H1 (cell line): ENCODE results near the gene RXRA. TPM values are rescaled to one million over a fixed set of nuclear protein-coding genes. Genes with fewer than 3 reads are reported as not detected.

Experiments used
- CTCF ChIA-PET: fragments of 300-600 bp; sonication (Branson Sonifier 250); formaldehyde crosslinking; loops from one replicate; lab custom pipeline; 2021; ENCODE audit not compliant: partially characterized antibody; lab: Charles Lee
- POLR2A ChIA-PET: fragments of 300-600 bp; sonication (Branson Sonifier 250); formaldehyde crosslinking; loops from one replicate; lab custom pipeline; 2021; ENCODE audit warnings: inconsistent platforms; ENCODE audit not compliant: partially characterized antibody; lab: Charles Lee
- DNase-seq, 2 experiments: peaks; one replicate each; pipeline versions ENCODE4 v3.0.0 to v3.0.0-alpha.2; 2010 to 2022; ENCODE audit warnings: low spot score in 2 of 2, low read depth in 1 of 2, mixed read lengths in 1 of 2
- FAIRE-seq: peaks from 2 replicates; lab custom pipeline; 2011; peaks lifted over from hg19 to GRCh38; lab: Jason Lieb, UNC
- H2AFZ ChIP-seq: 2 replicates; pipeline ENCODE4 v1.8.1; 2012; ENCODE audit warnings: low read length, inconsistent platforms
- H2AK5ac ChIP-seq: 2 replicates; pipeline ENCODE4 v1.6.1; 2013; ENCODE audit warnings: low read depth, low read length
- H2BK120ac ChIP-seq: replicated peaks from 2 replicates; pipeline ENCODE3; 2013; ENCODE audit warnings: low read depth, low read length, inconsistent platforms
- H2BK12ac ChIP-seq: 2 replicates; pipeline ENCODE4 v1.6.1; 2013; ENCODE audit warnings: low read depth, low read length
- H2BK15ac ChIP-seq: 2 replicates; pipeline ENCODE4 v1.6.1; 2013; ENCODE audit warnings: low read length
- H2BK20ac ChIP-seq: 2 replicates; pipeline ENCODE4 v1.6.1; 2013; ENCODE audit warnings: low read length
- H2BK5ac ChIP-seq: 2 replicates; pipeline ENCODE4 v1.6.1; 2013; ENCODE audit warnings: low read depth, low read length
- H3K14ac ChIP-seq: 2 replicates; pipeline ENCODE4 v1.6.1; 2013; ENCODE audit warnings: inconsistent platforms; ENCODE audit not compliant: insufficient read length
- H3K18ac ChIP-seq: 2 replicates; pipeline ENCODE4 v1.6.1; 2013; ENCODE audit warnings: low read length; ENCODE audit errors: extremely low read depth
- H3K23ac ChIP-seq: 2 replicates; pipeline ENCODE4 v1.6.1; 2013; ENCODE audit warnings: inconsistent platforms; ENCODE audit not compliant: insufficient read length
- H3K23me2 ChIP-seq: 2 replicates; pipeline ENCODE4 v1.6.1; 2013; ENCODE audit warnings: low read depth, low read length
- H3K27ac ChIP-seq: 2 replicates; pipeline ENCODE4 v1.6.1; 2011; ENCODE audit warnings: low read depth, low read length, inconsistent platforms
- H3K27me3 ChIP-seq, 4 experiments: replicated peaks in 1 of 4; 1 replicate in 1 of 4; 2 replicates in 3 of 4; pipeline versions ENCODE4 v1.6.1 to v1.8.1; 2011 to 2013; ENCODE audit warnings: low read length in 3 of 4, mild to moderate bottlenecking in 3 of 4, inconsistent platforms in 2 of 4, mixed read lengths in 2 of 4, moderate library complexity in 1 of 4; ENCODE audit not compliant: control insufficient read depth in 3 of 4, insufficient read depth in 3 of 4; ENCODE audit errors: extremely low read depth in 1 of 4
- H3K36me3 ChIP-seq, 4 experiments: 2 replicates each; pipeline versions ENCODE4 v1.6.1 to v1.8.1; 2011 to 2013; ENCODE audit warnings: mild to moderate bottlenecking in 4 of 4, low read length in 3 of 4, moderate library complexity in 2 of 4, control low read depth in 1 of 4, inconsistent platforms in 1 of 4; ENCODE audit not compliant: insufficient read depth in 4 of 4, control insufficient read depth in 2 of 4
- H3K4ac ChIP-seq: replicated peaks from 2 replicates; pipeline ENCODE3; 2013; ENCODE audit warnings: low read length, low read depth, mixed read lengths, inconsistent platforms; ENCODE audit not compliant: insufficient read length
- H3K4me1 ChIP-seq, 4 experiments: replicated peaks in 1 of 4; 1 replicate in 1 of 4; 2 replicates in 3 of 4; pipeline versions ENCODE4 v1.6.1 to v1.8.1; 2011 to 2013; ENCODE audit warnings: low read length in 3 of 4, inconsistent platforms in 2 of 4, mixed read lengths in 1 of 4; ENCODE audit not compliant: insufficient read depth in 4 of 4, control insufficient read depth in 3 of 4
- H3K4me2 ChIP-seq, 2 experiments: 2 replicates each; pipeline versions ENCODE4 v1.6.1 to v1.8.1; 2011 to 2013; ENCODE audit warnings: low read depth in 2 of 2, low read length in 2 of 2, control low read depth in 1 of 2, inconsistent platforms in 1 of 2, mild to moderate bottlenecking in 1 of 2; ENCODE audit not compliant: insufficient read depth in 1 of 2
- H3K4me3 ChIP-seq, 4 experiments: fragments of 200-600, 300-600 bp in 1 of 4; sonication (generic), shearing (Covaris generic), sonication (Bioruptor Twin) in 1 of 4; 2 replicates each; pipeline versions ENCODE4 v1.5.1 to v1.8.1; 2011 to 2016; ENCODE audit warnings: low read length in 4 of 4, low read depth in 3 of 4, control low read depth in 2 of 4, inconsistent platforms in 2 of 4, mild to moderate bottlenecking in 2 of 4, mixed read lengths in 1 of 4, moderate library complexity in 1 of 4; ENCODE audit not compliant: insufficient read depth in 2 of 4; ENCODE audit errors: extremely low read depth in 1 of 4
- H3K56ac ChIP-seq: replicated peaks from 2 replicates; pipeline ENCODE3; 2013; ENCODE audit warnings: low read depth, mild to moderate bottlenecking, mixed read lengths, low read length, inconsistent platforms; ENCODE audit not compliant: insufficient read length
- H3K79me1 ChIP-seq: 2 replicates; pipeline ENCODE4 v1.6.1; 2013; ENCODE audit warnings: low read depth, low read length, control low read depth
- H3K79me2 ChIP-seq, 2 experiments: 2 replicates each; pipeline versions ENCODE4 v1.6.1 to v1.8.1; 2012 to 2013; ENCODE audit warnings: low read length in 2 of 2, mild to moderate bottlenecking in 2 of 2, inconsistent platforms in 1 of 2; ENCODE audit not compliant: insufficient read depth in 2 of 2, control insufficient read depth in 1 of 2
- H3K9ac ChIP-seq, 4 experiments: replicated peaks in 1 of 4; 1 replicate in 1 of 4; 2 replicates in 3 of 4; pipeline versions ENCODE4 v1.6.1 to v1.8.1; 2011 to 2013; ENCODE audit warnings: low read depth in 3 of 4, low read length in 3 of 4, control low read depth in 2 of 4, mild to moderate bottlenecking in 2 of 4, moderate library complexity in 2 of 4, inconsistent platforms in 1 of 4; ENCODE audit errors: extremely low read depth in 1 of 4
- H3K9me3 ChIP-seq, 2 experiments: 2 replicates each; pipeline versions ENCODE4 v1.6.1 to v1.8.1; 2012 to 2013; ENCODE audit warnings: mild to moderate bottlenecking in 2 of 2, moderate library complexity in 2 of 2, control low read depth in 1 of 2, inconsistent platforms in 1 of 2, low read depth in 1 of 2, low read length in 1 of 2, mixed read lengths in 1 of 2; ENCODE audit not compliant: insufficient read depth in 2 of 2
- H4K20me1 ChIP-seq, 2 experiments: replicated peaks in 1 of 2; 2 replicates each; pipeline versions ENCODE3 to v1.8.1; 2011 to 2013; ENCODE audit warnings: inconsistent platforms in 2 of 2, low read length in 2 of 2, mild to moderate bottlenecking in 1 of 2; ENCODE audit not compliant: insufficient read depth in 2 of 2, control insufficient read depth in 1 of 2
- H4K5ac ChIP-seq: 2 replicates; pipeline ENCODE4 v1.6.1; 2013; ENCODE audit warnings: low read length, low read depth, mixed read lengths, inconsistent platforms; ENCODE audit not compliant: insufficient read length
- H4K8ac ChIP-seq: 2 replicates; pipeline ENCODE4 v1.8.0; 2013; ENCODE audit warnings: mild to moderate bottlenecking, moderate library complexity, low read length, inconsistent platforms; ENCODE audit not compliant: insufficient read depth; ENCODE audit errors: extremely low read depth
- H4K91ac ChIP-seq: replicated peaks from 2 replicates; pipeline ENCODE3; 2013; ENCODE audit warnings: low read length, mixed read lengths, inconsistent platforms; ENCODE audit not compliant: insufficient read length
- BCL11A ChIP-seq, 2 experiments: IDR thresholded peaks; one replicate each; pipeline ENCODE4 v1.6.1; 2011; ENCODE audit warnings: low read depth in 2 of 2, low read length in 2 of 2, mild to moderate bottlenecking in 2 of 2
- CTBP2 ChIP-seq: IDR thresholded peaks from 2 replicates; pipeline ENCODE4 v1.7.0; 2011; ENCODE audit warnings: borderline replicate concordance, mild to moderate bottlenecking, moderate library complexity, mixed read lengths, low read length; ENCODE audit not compliant: insufficient read depth, insufficient read length
- GTF2F1 ChIP-seq: IDR thresholded peaks from 2 replicates; pipeline ENCODE4 v1.6.1; 2012; ENCODE audit warnings: low read depth, low read length, improper control_type of control experiment, borderline replicate concordance
- HDAC6 ChIP-seq: IDR thresholded peaks from one replicate; pipeline ENCODE4 v1.7.1; 2012; ENCODE audit warnings: low read depth, mild to moderate bottlenecking, inconsistent platforms, low read length, moderate library complexity
- JUN ChIP-seq: IDR thresholded peaks from 2 replicates; pipeline ENCODE4 v1.6.1; 2011; ENCODE audit warnings: low read depth, mild to moderate bottlenecking, improper control_type of control experiment, low read length
- JUND ChIP-seq: IDR thresholded peaks from 2 replicates; pipeline ENCODE4 v1.6.1; 2011; ENCODE audit warnings: mild to moderate bottlenecking, improper control_type of control experiment, low read length
- KDM5A ChIP-seq: fragments of 200-600 bp; IDR thresholded peaks from 2 replicates; pipeline ENCODE4 v1.7.1; 2012; ENCODE audit warnings: mild to moderate bottlenecking, low read length, inconsistent platforms, mixed read lengths
- MAFK ChIP-seq: IDR thresholded peaks from 2 replicates; pipeline ENCODE4 v1.6.1; 2012; ENCODE audit warnings: low read depth, mild to moderate bottlenecking, improper control_type of control experiment, low read length
- NRF1 ChIP-seq: IDR thresholded peaks from 2 replicates; pipeline ENCODE4 v1.6.1; 2011; ENCODE audit warnings: mild to moderate bottlenecking, low read depth, low read length, improper control_type of control experiment
- RFX5 ChIP-seq: IDR thresholded peaks from 2 replicates; pipeline ENCODE4 v1.6.1; 2011; ENCODE audit warnings: low read depth, low read length, improper control_type of control experiment, borderline replicate concordance
- RNF2 ChIP-seq: fragments of 200-900, 300-1000 bp; sonication (generic); IDR thresholded peaks from 2 replicates; pipeline ENCODE4 v1.7.1; 2016; ENCODE audit warnings: borderline replicate concordance, low read depth, mild to moderate bottlenecking, antibody characterized with exemption, low read length; ENCODE audit not compliant: poor library complexity, severe bottlenecking; ENCODE audit errors: missing control alignments
- SIX5 ChIP-seq: IDR thresholded peaks from 2 replicates; pipeline ENCODE4 v1.6.1; 2011; ENCODE audit warnings: mild to moderate bottlenecking, low read depth, low read length
- SP2 ChIP-seq: IDR thresholded peaks from 2 replicates; pipeline ENCODE4 v1.6.1; 2012; ENCODE audit warnings: mild to moderate bottlenecking, low read length, inconsistent platforms
- YY1 ChIP-seq: IDR thresholded peaks from 2 replicates; pipeline ENCODE4 v1.6.1; 2011; ENCODE audit warnings: low read depth, mild to moderate bottlenecking, low read length
- WGBS, 2 experiments: shearing (Covaris generic) in 1 of 2; methylation state at CpG; one replicate each; pipeline versions ENCODE4 v1.1.6 to v1.1.7; 2013 to 2015; ENCODE audit warnings: low lambda C conversion rate in 2 of 2, mixed read lengths in 2 of 2, inconsistent platforms in 1 of 2, low coverage in 1 of 2, missing lambda C conversion rate in 1 of 2; ENCODE audit not compliant: insufficient replicate concordance in 2 of 2, insufficient coverage in 1 of 2, insufficient read length in 1 of 2; ENCODE audit errors: extremely low coverage in 1 of 2, missing lambda C conversion rate in 1 of 2; 5-methylcytosine and 5-hydroxymethylcytosine counted together
- polyA plus RNA-seq, 7 experiments: library from polyadenylated mRNA; depleted of rRNA in 3 of 7; stranded (reverse) in 5 of 7; unstranded in 2 of 7; fragments of >200 nt in 5 of 7; fragments of 200-250 nt in 2 of 7; gene quantifications; 1 replicate in 5 of 7; 2 replicates in 1 of 7; 4 replicates in 1 of 7; pipeline versions ENCODE4 v1.2.1 to v1.2.3, GENCODE V29; 2011 to 2013; ENCODE audit warnings: missing spikeins in 2 of 7, mixed read lengths in 2 of 7
- total RNA-seq: library from RNA; stranded (reverse); fragmentation: NEBNext Ultra II Directional; extraction: Animal tissue kit (Norgen Biotek cat#: 25700); gene quantifications from 2 replicates; pipeline ENCODE4 v1.2.1, GENCODE V29; 2021
- TF ChIP-seq, protein P1 (sequence below): IDR thresholded peaks from 2 replicates; pipeline ENCODE4 v1.6.1; 2012; ENCODE audit warnings: inconsistent platforms

RXRA gene
- total and polyA plus RNA-seq, 2 of the 8 experiments (the other 6 are each of a cell fraction or from before 2014, with no cell fraction given) = 9.8 to 29.4 TPM

DNA sequence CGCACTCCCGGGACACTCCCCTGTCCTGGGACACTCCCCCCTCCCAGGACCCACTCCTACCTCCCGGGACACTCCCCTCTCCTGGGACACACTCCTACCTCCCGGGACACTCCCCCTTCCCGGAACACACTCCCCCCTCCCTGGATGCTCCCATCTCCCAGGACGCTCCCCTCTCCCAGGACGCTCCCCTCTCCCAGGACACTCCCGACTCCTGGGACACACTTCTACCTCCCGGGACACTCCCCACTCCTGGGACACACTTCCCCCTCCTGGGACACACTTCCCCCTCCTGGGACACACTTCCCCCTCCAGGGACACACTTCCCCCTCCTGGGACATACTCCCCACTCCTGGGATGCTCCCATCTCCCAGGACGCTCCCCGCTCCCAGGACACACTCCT lies 95.6 kb downstream of the RXRA start:
- ChIA-PET POLR2A (no interaction called here), CTCF (no interaction called here)
- no peak for FAIRE-seq
- H2BK15ac ChIP-seq = no peak overlapping the region
- no peak overlapping the region for H3K4me3 ChIP-seq
- H4K8ac ChIP-seq = peak overlapping the region; percentile 35; the same call in 1 of the 2 replicates
- H2BK120ac ChIP-seq = no peak overlapping the region
- H3K79me1 ChIP-seq = no peaks in the 10 kb centered on the region
- no peak overlapping the region for H3K18ac ChIP-seq
- H3K4me1 ChIP-seq = peaks cover 0 to 3% (median 0%) of the 10 kb centered on the region in 4 experiments; a peak in 1 of 7 replicates
- no peak overlapping the region for H2AFZ ChIP-seq
- peaks cover 4 to 6% of the 10 kb centered on the region in 2 experiments for H4K20me1 ChIP-seq
- no peak overlapping the region for H3K56ac ChIP-seq
- no peaks in the 10 kb centered on the region for H3K9me3 ChIP-seq
- no peak for DNase-seq
- no peak overlapping the region for H3K4ac ChIP-seq
- H4K91ac ChIP-seq = no peak overlapping the region
- TF ChIP-seq JUN = no peak
- TF ChIP-seq MAFK = no peak
- no peak for TF ChIP-seq NRF1
- TF ChIP-seq RNF2 = no peak
- TF ChIP-seq, protein P1, sequence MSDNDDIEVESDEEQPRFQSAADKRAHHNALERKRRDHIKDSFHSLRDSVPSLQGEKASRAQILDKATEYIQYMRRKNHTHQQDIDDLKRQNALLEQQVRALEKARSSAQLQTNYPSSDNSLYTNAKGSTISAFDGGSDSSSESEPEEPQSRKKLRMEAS = no peak
- TF ChIP-seq SP2 = no peak
- no peak for TF ChIP-seq GTF2F1
- no peak for TF ChIP-seq BCL11A (IDR thresholded peaks at IDR 0.05; ENCODE audit: low read depth in 2 of 2, low read length in 2 of 2)
- no peak for TF ChIP-seq RFX5
- TF ChIP-seq SIX5 = no peak
- TF ChIP-seq YY1 = no peak
- no peak for TF ChIP-seq CTBP2
- no peak for TF ChIP-seq JUND
- no peak for TF ChIP-seq KDM5A
- TF ChIP-seq HDAC6 = no peak
- no peak overlapping the region for H2BK5ac ChIP-seq
- no peak overlapping the region for H4K5ac ChIP-seq
- no peak overlapping the region for H3K27ac ChIP-seq
- H2BK12ac ChIP-seq = no peak overlapping the region
- H3K23me2 ChIP-seq = no peaks in the 10 kb centered on the region
- H2BK20ac ChIP-seq = no peak overlapping the region
- no peak overlapping the region for H2AK5ac ChIP-seq
- H3K4me2 ChIP-seq = no peak overlapping the region
- H3K9ac ChIP-seq = no peak overlapping the region
- H3K14ac ChIP-seq = no peak overlapping the region
- no peaks in the 10 kb centered on the region for H3K79me2 ChIP-seq
- no peaks in the 10 kb centered on the region for H3K27me3 ChIP-seq
- no peak overlapping the region for H3K23ac ChIP-seq
- peaks cover 0 to 6% (median 0%) of the 10 kb centered on the region in 4 experiments; a peak in 2 of 8 replicates for H3K36me3 ChIP-seq
- WGBS, 2 experiments = 94% methylated on average over 7 of the region's 11 CpGs; no CpG with 5 or more reads in 1 of the 2 experiments
